Measurements from ENCODE around the gene PLA2G4D. TPM values are rescaled to one million over a fixed set of nuclear protein-coding genes. Genes with fewer than 3 reads are reported as not detected.

The PLA2G4D gene
- total RNA-seq, 1 donor from 2014 or later: not detected

GRCh38 chr15:42060477-42060763 lies 33.9 kb downstream of the PLA2G4D start:
- peaks cover 13% of the 10 kb centered on the region for H3K4me1 Mint-ChIP-seq
- TF ChIP-seq, protein P1, sequence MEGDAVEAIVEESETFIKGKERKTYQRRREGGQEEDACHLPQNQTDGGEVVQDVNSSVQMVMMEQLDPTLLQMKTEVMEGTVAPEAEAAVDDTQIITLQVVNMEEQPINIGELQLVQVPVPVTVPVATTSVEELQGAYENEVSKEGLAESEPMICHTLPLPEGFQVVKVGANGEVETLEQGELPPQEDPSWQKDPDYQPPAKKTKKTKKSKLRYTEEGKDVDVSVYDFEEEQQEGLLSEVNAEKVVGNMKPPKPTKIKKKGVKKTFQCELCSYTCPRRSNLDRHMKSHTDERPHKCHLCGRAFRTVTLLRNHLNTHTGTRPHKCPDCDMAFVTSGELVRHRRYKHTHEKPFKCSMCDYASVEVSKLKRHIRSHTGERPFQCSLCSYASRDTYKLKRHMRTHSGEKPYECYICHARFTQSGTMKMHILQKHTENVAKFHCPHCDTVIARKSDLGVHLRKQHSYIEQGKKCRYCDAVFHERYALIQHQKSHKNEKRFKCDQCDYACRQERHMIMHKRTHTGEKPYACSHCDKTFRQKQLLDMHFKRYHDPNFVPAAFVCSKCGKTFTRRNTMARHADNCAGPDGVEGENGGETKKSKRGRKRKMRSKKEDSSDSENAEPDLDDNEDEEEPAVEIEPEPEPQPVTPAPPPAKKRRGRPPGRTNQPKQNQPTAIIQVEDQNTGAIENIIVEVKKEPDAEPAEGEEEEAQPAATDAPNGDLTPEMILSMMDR (IDR thresholded peaks at IDR 0.05): no peak
- ATAC-seq (ENCODE audit: low read depth): no peak
- POLR2A ChIA-PET: no interaction called here
- no peaks in the 10 kb centered on the region for H3K36me3 Mint-ChIP-seq (ENCODE audit: low read depth)
- intact Hi-C loops (cut with micrococcal nuclease): no loop called here
- DNase-seq: no peak
- no peak overlapping the region for H3K4me3 Mint-ChIP-seq
- peaks cover 37% of the 10 kb centered on the region for H3K27me3 Mint-ChIP-seq
- H3K27ac Mint-ChIP-seq: no peak overlapping the region
- no peaks in the 10 kb centered on the region for H3K9me3 Mint-ChIP-seq
- CTCF ChIA-PET: interaction anchor here (0.9 to 3.8 kb wide), 5 partner anchors 31 to 75 kb away, joined by 3 to 46 read pairs (median 4); no protein-coding TSS in a partner anchor

DNA sequence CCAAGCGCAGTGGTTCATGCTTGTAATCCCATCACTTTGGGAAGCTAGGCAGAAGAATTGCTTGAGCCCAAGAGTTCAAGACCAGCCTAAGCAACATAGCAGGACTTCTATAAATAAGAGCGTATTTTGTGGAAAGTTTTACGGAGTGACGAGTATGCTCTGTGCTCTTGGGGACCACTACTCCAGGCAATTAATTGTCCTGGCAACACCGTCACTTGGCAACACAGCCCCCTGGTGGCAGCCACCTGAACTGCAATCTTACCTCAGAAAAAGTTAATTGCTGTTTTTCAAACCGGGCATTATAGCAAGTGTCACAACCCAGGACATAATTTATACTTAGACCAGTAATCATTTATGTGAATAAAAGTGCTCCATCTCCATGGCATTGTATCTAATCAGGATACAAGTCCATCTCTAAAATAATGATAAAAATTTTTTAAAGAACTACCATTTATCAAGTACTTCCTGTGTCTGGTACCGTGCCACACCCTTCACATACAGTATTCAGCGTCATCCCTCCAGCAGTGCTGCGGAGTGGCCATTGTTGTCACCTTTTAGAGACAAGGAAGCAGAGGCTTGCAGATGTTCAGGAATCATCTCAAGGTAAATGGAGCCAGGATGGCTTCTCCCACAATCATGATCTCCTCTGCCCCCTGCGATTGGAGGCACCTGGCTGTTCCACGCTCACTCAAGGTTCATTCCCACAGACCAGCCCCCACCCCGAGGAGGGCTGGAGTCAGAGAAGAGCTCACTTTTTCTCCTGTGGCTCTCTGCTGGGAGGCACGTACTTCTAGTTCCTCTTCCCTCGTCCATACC lies 34.5 kb downstream of the PLA2G4D start:
- Mint-ChIP-seq H3K27ac (no peak overlapping the region), H3K9me3 (no peaks in the 10 kb centered on the region), H3K27me3 (peaks cover 37% of the 10 kb centered on the region), H3K36me3 (ENCODE audit: low read depth) (no peaks in the 10 kb centered on the region), H3K4me1 (peaks cover 13% of the 10 kb centered on the region), H3K4me3 (no peak overlapping the region)
- intact Hi-C loops (cut with micrococcal nuclease): loop anchor here (1.0 to 10.0 kb wide), 5 partner anchors 71 to 415 kb away; no protein-coding TSS in a partner anchor
- peak; percentile 63 for DNase-seq
- TF ChIP-seq, protein P1 (IDR thresholded peaks at IDR 0.05): peak; percentile 89
- ATAC-seq (ENCODE audit: low read depth): peak; percentile 73
- ChIA-PET CTCF (interaction anchor here (0.9 to 3.8 kb wide), 5 partner anchors 31 to 75 kb away, joined by 3 to 46 read pairs (median 4); no protein-coding TSS in a partner anchor), POLR2A (no interaction called here)

DNA sequence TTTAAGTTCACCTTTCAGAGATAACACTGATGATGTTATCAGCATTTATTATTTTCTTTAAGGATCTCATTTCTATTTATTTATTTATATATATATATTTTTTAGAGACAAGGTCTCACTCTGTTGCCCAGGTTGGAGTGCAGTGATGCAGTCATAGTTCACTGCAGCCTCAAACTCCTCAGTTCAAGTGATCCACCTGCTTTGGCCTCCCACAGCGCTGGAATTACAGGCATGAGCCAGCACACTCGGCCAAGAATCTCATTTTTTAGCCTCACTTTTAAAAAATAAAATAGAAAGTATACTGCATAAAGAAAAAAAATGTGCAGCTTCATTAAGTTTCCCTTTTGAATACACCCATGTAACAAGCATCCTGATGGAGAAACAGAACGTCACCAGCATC lies 35.6 kb downstream of the PLA2G4D start:
- no peaks in the 10 kb centered on the region for H3K36me3 Mint-ChIP-seq (ENCODE audit: low read depth)
- ChIA-PET CTCF (interaction anchor here (3.8 kb wide), 1 partner anchor 69 kb away, joined by 46 read pairs; no protein-coding TSS in a partner anchor), POLR2A (no interaction called here)
- H3K27ac Mint-ChIP-seq: no peak overlapping the region
- TF ChIP-seq, protein P1 (IDR thresholded peaks at IDR 0.05): no peak
- intact Hi-C loops (cut with micrococcal nuclease): loop anchor here (1.0 to 10.0 kb wide), 5 partner anchors 69 to 416 kb away; no protein-coding TSS in a partner anchor
- peaks cover 32% of the 10 kb centered on the region for H3K27me3 Mint-ChIP-seq
- H3K4me3 Mint-ChIP-seq: no peak overlapping the region
- DNase-seq (no peak), ATAC-seq (ENCODE audit: low read depth) (no peak)
- peaks cover 13% of the 10 kb centered on the region for H3K4me1 Mint-ChIP-seq
- H3K9me3 Mint-ChIP-seq: no peaks in the 10 kb centered on the region

- Mint-ChIP-seq H3K4me3 (no peak overlapping the region), H3K36me3 (ENCODE audit: low read depth) (no peaks in the 10 kb centered on the region), H3K27me3 (peaks cover 35% of the 10 kb centered on the region), H3K9me3 (no peaks in the 10 kb centered on the region), H3K4me1 (peaks cover 13% of the 10 kb centered on the region), H3K27ac (no peak overlapping the region)
- intact Hi-C loops (cut with micrococcal nuclease): loop anchor here (2.0 to 10.0 kb wide), 4 partner anchors 23 to 417 kb away; no protein-coding TSS in a partner anchor
- POLR2A ChIA-PET: no interaction called here
- TF ChIP-seq, protein P1 (IDR thresholded peaks at IDR 0.05): no peak
- CTCF ChIA-PET: interaction anchor here (0.9 to 5.2 kb wide), 6 partner anchors 68 to 121 kb away, joined by 3 to 63 read pairs (median 3); partner anchors contain the start of gene EHD4
- no peak for DNase-seq
- ATAC-seq (ENCODE audit: low read depth): no peak
Measured at GRCh38 chr15:42057799-42058646, 36.3 kb downstream of the PLA2G4D start.

Measured in activated B cell treated with CpG ODN at 0.5 μM for 24 hours (primary cell).